Body of pancreas (tissue), 4 donors: ENCODE measurements around the gene SORCS2.

Source experiments
- CTCF ChIP-seq, 7 experiments: fragments of 450-650 bp in 4 of 7; fragments of 200-600 bp in 3 of 7; sonication (generic) in 3 of 7; IDR thresholded peaks; one replicate each; pipeline ENCODE4 v1.5.1; 2016 to 2019; ENCODE audit warnings: antibody characterized with exemption in 7 of 7
- POLR2A ChIP-seq, 3 donors: fragments of 450-650 bp; IDR thresholded peaks; one replicate each; pipeline ENCODE4 v1.6.1; 2016; ENCODE audit warnings: antibody characterized with exemption in 3 of 3, mild to moderate bottlenecking in 2 of 3

- TF ChIP-seq CTCF (IDR thresholded peaks at IDR 0.05): no peak
- no peak for TF ChIP-seq POLR2A (IDR thresholded peaks at IDR 0.05)
These were observed 236.7 kb downstream of the SORCS2 start for GRCh38 chr4:7429069-7429416.
